GM10248 (cell line): ENCODE measurements around the gene MT1G.

Experiments used
- CTCF ChIA-PET: fragments of 300-600 bp; sonication (Branson Sonifier 250); formaldehyde crosslinking; extraction: SDS; loops from one replicate; lab custom pipeline; 2021; ENCODE audit warnings: antibody characterized with exemption; lab: Yijun Ruan, JAX
- POLR2A ChIA-PET: fragments of 350-650 bp; sonication (Branson Sonifier 250); formaldehyde crosslinking; extraction: SDS; loops from one replicate; lab custom pipeline; 2020; ENCODE audit warnings: antibody characterized with exemption; lab: Yijun Ruan, JAX
- DNase-seq: peaks from one replicate; pipeline ENCODE4 v3.0.0; 2012; ENCODE audit errors: extremely low spot score
- TF ChIP-seq, protein P1 (sequence below): IDR thresholded peaks from 2 replicates; pipeline ENCODE4 v1.5.1; 2012; ENCODE audit warnings: mild to moderate bottlenecking, low read depth; ENCODE audit errors: extremely low read depth, missing control alignments, control extremely low read depth

MT1G gene

GRCh38 chr16:56688762-56689161, 20.9 kb upstream of the MT1G start:
- ChIA-PET CTCF (interaction anchor here (1.1 to 3.0 kb wide), 3 partner anchors 9 to 15 kb away, joined by 3 to 16 read pairs (median 7); no protein-coding TSS in a partner anchor), POLR2A (no interaction called here)
- no peak for DNase-seq
- TF ChIP-seq, protein P1, sequence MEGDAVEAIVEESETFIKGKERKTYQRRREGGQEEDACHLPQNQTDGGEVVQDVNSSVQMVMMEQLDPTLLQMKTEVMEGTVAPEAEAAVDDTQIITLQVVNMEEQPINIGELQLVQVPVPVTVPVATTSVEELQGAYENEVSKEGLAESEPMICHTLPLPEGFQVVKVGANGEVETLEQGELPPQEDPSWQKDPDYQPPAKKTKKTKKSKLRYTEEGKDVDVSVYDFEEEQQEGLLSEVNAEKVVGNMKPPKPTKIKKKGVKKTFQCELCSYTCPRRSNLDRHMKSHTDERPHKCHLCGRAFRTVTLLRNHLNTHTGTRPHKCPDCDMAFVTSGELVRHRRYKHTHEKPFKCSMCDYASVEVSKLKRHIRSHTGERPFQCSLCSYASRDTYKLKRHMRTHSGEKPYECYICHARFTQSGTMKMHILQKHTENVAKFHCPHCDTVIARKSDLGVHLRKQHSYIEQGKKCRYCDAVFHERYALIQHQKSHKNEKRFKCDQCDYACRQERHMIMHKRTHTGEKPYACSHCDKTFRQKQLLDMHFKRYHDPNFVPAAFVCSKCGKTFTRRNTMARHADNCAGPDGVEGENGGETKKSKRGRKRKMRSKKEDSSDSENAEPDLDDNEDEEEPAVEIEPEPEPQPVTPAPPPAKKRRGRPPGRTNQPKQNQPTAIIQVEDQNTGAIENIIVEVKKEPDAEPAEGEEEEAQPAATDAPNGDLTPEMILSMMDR: no peak

DNA sequence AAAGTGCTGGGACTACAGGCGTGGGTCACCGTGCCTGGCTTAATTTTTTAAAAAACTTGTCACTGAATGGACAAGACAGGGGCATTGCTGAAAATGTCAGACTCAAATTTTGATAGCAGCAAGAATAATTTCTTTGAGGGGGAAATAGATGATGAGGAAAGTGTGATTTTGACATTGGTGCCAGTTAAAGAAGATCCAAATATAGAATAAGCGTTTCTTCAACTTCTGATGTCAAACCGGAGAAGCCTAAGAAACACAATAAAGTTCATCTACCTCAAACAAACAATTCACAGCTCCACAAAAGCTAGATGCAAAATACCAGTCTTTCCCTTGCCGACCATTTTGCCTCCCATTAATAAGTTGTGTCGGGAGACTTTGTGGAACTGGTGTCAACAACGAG, 18.9 kb upstream of the MT1G start:
- CTCF ChIA-PET: no interaction called here
- POLR2A ChIA-PET: no interaction called here
- DNase-seq: no peak
- TF ChIP-seq, protein P1: no peak

GRCh38 chr16:56684926-56685590, 17.2 kb upstream of the MT1G start:
- no peak for DNase-seq
- CTCF ChIA-PET: no interaction called here
- POLR2A ChIA-PET: no interaction called here
- TF ChIP-seq, protein P1: no peak

DNA sequence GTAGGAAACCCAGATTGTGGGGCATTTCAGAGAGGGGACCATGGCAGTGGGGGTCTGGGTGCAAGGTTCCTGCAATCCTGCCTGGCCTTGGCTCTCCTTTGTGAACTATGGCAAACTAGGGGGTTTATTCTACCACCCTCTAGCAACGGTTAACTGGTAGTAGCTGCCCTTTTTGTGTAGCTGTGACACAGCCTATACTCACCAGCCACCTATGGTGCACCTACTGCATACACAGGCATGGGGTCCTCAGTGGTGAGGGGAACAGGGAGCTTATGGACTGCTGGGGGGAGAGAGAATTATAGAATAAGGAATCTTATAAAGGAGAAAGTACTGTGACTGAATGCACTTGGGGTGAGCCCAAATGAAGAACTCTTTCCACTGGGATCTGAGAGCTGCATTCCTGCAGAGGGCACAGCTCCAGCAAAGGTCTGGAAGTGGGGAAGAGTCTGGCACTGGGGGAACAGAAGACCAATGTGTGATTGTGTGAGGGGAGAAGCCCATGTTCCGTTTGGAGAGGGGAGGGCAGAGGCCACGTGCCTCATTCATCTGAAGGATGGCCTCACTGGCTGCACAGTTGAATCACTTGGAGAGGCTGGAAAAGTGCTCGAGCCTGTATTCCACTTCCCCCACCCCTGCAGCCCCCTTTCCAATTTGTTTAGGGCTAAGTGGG, 16.5 kb upstream of the MT1G start:
- TF ChIP-seq, protein P1: no peak
- no peak for DNase-seq
- ChIA-PET CTCF (no interaction called here), POLR2A (no interaction called here)

GRCh38 chr16:56683424-56684172, 15.7 kb upstream of the MT1G start:
- TF ChIP-seq, protein P1: no peak
- POLR2A ChIA-PET: interaction anchor here (0.8 kb wide), 2 partner anchors 17 to 75 kb away, joined by 5 to 8 read pairs; partner anchors contain the start of gene MT2A
- CTCF ChIA-PET: interaction anchor here (2.5 kb wide), 1 partner anchor 18 kb away, joined by 17 read pairs; no protein-coding TSS in a partner anchor
- DNase-seq: no peak
